ENCODE data around the gene CDKN2B-AS1. TPM values are rescaled to one million over a fixed set of nuclear protein-coding genes. Genes with fewer than 3 reads are reported as not detected.

CDKN2B-AS1 gene
- total and polyA plus RNA-seq, 2 donors (not counting 1 experiment from before 2014, with no cell fraction given): 1.3 to 2.5 TPM

DNA sequence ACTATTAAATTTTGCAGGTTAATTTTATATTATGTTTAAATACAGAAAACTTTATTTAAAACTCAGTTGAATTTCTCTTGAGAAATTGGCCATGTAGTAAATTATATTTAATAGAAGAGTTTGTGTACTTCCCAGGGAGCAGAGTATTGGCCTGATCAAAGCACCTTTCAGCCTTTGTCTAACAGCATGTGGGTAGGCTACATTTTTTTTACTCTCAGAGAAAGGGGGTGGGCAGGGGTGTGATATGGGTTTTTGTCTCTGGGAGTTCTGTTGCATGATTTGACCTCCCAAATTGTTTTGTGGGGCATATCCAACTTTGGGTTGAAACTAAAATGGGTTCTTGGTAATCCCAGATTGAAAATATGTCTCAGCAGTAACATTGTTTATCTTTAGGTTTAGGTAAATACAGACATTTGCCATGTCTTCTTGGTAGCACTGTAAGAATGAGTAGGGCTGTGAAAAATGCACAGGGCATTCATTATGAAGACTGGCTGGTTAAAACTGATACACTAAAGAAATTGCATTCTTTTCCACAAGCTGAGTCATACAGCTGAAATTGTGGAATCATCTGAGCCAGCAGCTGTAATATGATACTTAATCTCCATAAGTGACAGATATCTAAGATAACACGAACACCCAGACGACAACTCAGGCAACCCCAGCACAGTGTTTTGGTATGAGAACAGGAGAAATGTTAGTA lies 89.9 kb downstream of the CDKN2B-AS1 start:
- H3K4me2 ChIP-seq (replicated peaks; ENCODE audit: low read depth, low read length, poor library complexity, severe bottlenecking): no peak overlapping the region
- WGBS (ENCODE audit: insufficient coverage): no CpG with 5 or more reads among the region's 2 CpGs
- ATAC-seq (ENCODE audit: low read depth): no peak

More for the DNA sequence above, 89.9 kb downstream of the CDKN2B-AS1 start:
- H3K27me3 ChIP-seq (replicated peaks in 1 of 4; ENCODE audit: control extremely low read depth in 1 of 4, control insufficient read depth in 3 of 4, insufficient read depth in 4 of 4, low read length in 3 of 4): no peaks in the 10 kb centered on the region
- H4K20me1 ChIP-seq (ENCODE audit: control insufficient read depth, insufficient read depth, low read length, poor library complexity, severe bottlenecking): no peaks in the 10 kb centered on the region
- Mint-ChIP-seq H3K27ac (no peak overlapping the region), H3K4me1 (peaks cover 13% of the 10 kb centered on the region), H3K27me3 (peaks cover 12% of the 10 kb centered on the region), H3K9me3 (ENCODE audit: insufficient read depth) (no peaks in the 10 kb centered on the region), H3K4me3 (no peak overlapping the region)
- no peaks in the 10 kb centered on the region for H3K79me2 ChIP-seq (ENCODE audit: control insufficient read depth, insufficient read depth, low read length)
- DNase-seq: no peak
- CTCF ChIA-PET: no interaction called here
- no peak overlapping the region for H3K4me3 ChIP-seq (ENCODE audit: control extremely low read depth in 1 of 5, extremely low read depth in 1 of 5, insufficient read depth in 1 of 5, low read depth in 2 of 5, low read length in 4 of 5)
- no peaks in the 10 kb centered on the region for H3K36me3 ChIP-seq (replicated peaks in 1 of 2; ENCODE audit: control extremely low read depth in 1 of 2, control insufficient read depth in 1 of 2, extremely low read depth in 1 of 2, insufficient read depth in 2 of 2, low read length in 1 of 2)
- intact Hi-C loops (cut with micrococcal nuclease): no loop called here
- H3K4me1 ChIP-seq (ENCODE audit: control insufficient read depth in 2 of 2, insufficient read depth in 2 of 2, low read length in 2 of 2): peaks cover 0 to 4% of the 10 kb centered on the region in 2 donors
- no peak overlapping the region for H3K9ac ChIP-seq (ENCODE audit: low read length)
- POLR2A ChIA-PET: no interaction called here
- H3K9me3 ChIP-seq (ENCODE audit: control extremely low read depth in 1 of 3, control insufficient read depth in 2 of 3, insufficient read depth in 1 of 3, low read length in 2 of 3): no peaks in the 10 kb centered on the region
- H2AFZ ChIP-seq (ENCODE audit: insufficient read depth, low read depth, low read length, poor library complexity, severe bottlenecking): no peak overlapping the region
- no peak overlapping the region for H3K27ac ChIP-seq (ENCODE audit: low read length in 2 of 2)
- no peak for TF ChIP-seq CTCF (IDR thresholded peaks at IDR 0.05)
- TF ChIP-seq EZH2 (IDR thresholded peaks at IDR 0.05; ENCODE audit: borderline replicate concordance, insufficient read depth, low read depth, low read length, poor library complexity, severe bottlenecking): no peak
